Activated CD4-positive, alpha-beta memory T cell treated with anti-CD3 and anti-CD28 coated beads, Interleukin-2, amount 10 ng/mL, durations not matched to agents 7 days and 5 days (primary cell): ENCODE results near the gene HTT. TPM values are rescaled to one million over a fixed set of nuclear protein-coding genes. Genes with fewer than 3 reads are reported as not detected.
A peak's percentile ranks its signal among the peaks of the same experiment; 100 is the strongest.

ENCODE experiments used
- CTCF ChIA-PET: fragments of 350-600 bp; sonication (Branson Sonifier 250); formaldehyde crosslinking; loops from one replicate; lab custom pipeline; 2021; ENCODE audit warnings: antibody characterized with exemption, inconsistent platforms; lab: Charles Lee
- POLR2A ChIA-PET: fragments of 350-600 bp; sonication (Branson Sonifier 250); formaldehyde crosslinking; loops from one replicate; lab custom pipeline; 2021; ENCODE audit warnings: antibody characterized with exemption; lab: Charles Lee
- DNase-seq: peaks from one replicate; pipeline ENCODE4 v3.0.0-alpha.2; 2020
- H3K27ac Mint-ChIP-seq: one replicate; pipeline ENCODE4 v1.8.0; 2021; ENCODE audit warnings: mild to moderate bottlenecking, mixed read lengths
- H3K27me3 Mint-ChIP-seq: one replicate; pipeline ENCODE4 v1.8.0; 2021; ENCODE audit warnings: mixed read lengths
- H3K36me3 Mint-ChIP-seq: one replicate; pipeline ENCODE4 v1.8.0; 2021; ENCODE audit warnings: low read depth, mixed read lengths
- H3K4me1 Mint-ChIP-seq: one replicate; pipeline ENCODE4 v1.8.0; 2021; ENCODE audit warnings: mixed read lengths
- H3K4me3 Mint-ChIP-seq: one replicate; pipeline ENCODE4 v1.8.0; 2021; ENCODE audit warnings: mild to moderate bottlenecking, mixed read lengths
- H3K9me3 Mint-ChIP-seq: one replicate; pipeline ENCODE4 v1.8.0; 2021; ENCODE audit warnings: mixed read lengths
- total RNA-seq, 2 experiments: library from RNA; stranded (reverse); gene quantifications; one replicate each; pipeline ENCODE4 v1.2.3, GENCODE V29; 2021

Gene HTT
- total RNA-seq, 2 experiments from 2014 or later: 50.7 to 54.9 TPM

- Mint-ChIP-seq H3K27ac (no peak overlapping the region), H3K4me1 (peaks cover 35% of the 10 kb centered on the region), H3K36me3 (peaks cover 61% of the 10 kb centered on the region), H3K4me3 (no peak overlapping the region), H3K9me3 (no peaks in the 10 kb centered on the region), H3K27me3 (no peaks in the 10 kb centered on the region)
- CTCF ChIA-PET: no interaction called here
- POLR2A ChIA-PET: no interaction called here
- DNase-seq: no peak
These were observed 131.5 kb downstream of the HTT start for GRCh38 chr4:3205995-3206394.

DNA sequence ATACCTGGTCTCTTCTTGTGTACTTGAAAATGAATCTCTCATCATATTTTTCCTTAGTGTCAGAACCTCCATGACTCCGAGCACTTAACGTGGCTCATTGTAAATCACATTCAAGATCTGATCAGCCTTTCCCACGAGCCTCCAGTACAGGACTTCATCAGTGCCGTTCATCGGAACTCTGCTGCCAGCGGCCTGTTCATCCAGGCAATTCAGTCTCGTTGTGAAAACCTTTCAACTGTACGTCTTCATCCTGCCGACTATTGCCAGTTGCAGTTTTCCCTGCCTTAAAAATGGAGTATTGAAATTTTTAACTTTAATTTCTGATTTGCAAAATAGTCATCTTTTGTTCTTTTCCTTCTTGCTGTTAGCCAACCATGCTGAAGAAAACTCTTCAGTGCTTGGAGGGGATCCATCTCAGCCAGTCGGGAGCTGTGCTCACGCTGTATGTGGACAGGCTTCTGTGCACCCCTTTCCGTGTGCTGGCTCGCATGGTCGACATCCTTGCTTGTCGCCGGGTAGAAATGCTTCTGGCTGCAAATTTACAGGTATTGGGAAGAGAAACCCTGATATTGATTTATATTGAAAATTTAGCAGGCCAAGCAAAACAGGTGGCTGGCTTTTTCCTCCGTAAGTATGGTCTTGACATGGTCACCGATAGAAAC lies 132.1 kb downstream of the HTT start:
- CTCF ChIA-PET: no interaction called here
- H3K4me3 Mint-ChIP-seq: no peak overlapping the region
- peaks cover 58% of the 10 kb centered on the region for H3K36me3 Mint-ChIP-seq
- POLR2A ChIA-PET: no interaction called here
- H3K9me3 Mint-ChIP-seq: no peaks in the 10 kb centered on the region
- no peak for DNase-seq
- H3K27ac Mint-ChIP-seq: peak overlapping the region; percentile 55
- no peaks in the 10 kb centered on the region for H3K27me3 Mint-ChIP-seq
- peaks cover 30% of the 10 kb centered on the region for H3K4me1 Mint-ChIP-seq

- H3K36me3 Mint-ChIP-seq: peaks cover 59% of the 10 kb centered on the region
- no peak for DNase-seq
- H3K9me3 Mint-ChIP-seq: no peaks in the 10 kb centered on the region
- no peak overlapping the region for H3K27ac Mint-ChIP-seq
- ChIA-PET POLR2A (no interaction called here), CTCF (interaction anchor here (1.0 kb wide), 1 partner anchor 18 kb away, joined by 3 read pairs; no protein-coding TSS in a partner anchor)
- peaks cover 20% of the 10 kb centered on the region for H3K4me1 Mint-ChIP-seq
- H3K27me3 Mint-ChIP-seq: no peaks in the 10 kb centered on the region
- no peak overlapping the region for H3K4me3 Mint-ChIP-seq
These were observed 133.1 kb downstream of the HTT start for GRCh38 chr4:3207531-3208037.

DNA sequence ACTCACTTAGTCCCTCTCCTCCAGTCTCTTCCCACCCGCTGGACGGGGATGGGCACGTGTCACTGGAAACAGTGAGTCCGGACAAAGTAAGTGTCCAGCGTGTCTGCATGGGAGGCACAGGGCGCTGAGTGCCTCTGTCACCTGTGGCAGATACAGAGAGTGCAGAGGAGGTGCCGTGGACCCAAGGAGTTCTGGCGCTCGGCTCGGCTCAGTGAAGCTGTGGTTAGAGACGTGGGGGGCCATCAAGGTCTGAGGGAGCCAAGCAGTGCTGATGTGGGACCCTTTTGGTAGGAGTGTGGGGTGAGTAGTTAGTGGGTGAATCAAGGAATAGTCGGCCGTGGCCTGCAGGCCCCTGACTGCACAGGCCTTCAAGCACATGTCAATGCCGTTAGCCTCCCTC lies 134.3 kb downstream of the HTT start:
- POLR2A ChIA-PET: no interaction called here

GRCh38 chr4:3209551-3210325 lies 135.3 kb downstream of the HTT start:
- Mint-ChIP-seq H3K9me3 (no peaks in the 10 kb centered on the region), H3K27me3 (no peaks in the 10 kb centered on the region), H3K4me1 (peaks cover 3% of the 10 kb centered on the region), H3K4me3 (no peak overlapping the region), H3K36me3 (peaks cover 56% of the 10 kb centered on the region), H3K27ac (no peak overlapping the region)
- CTCF ChIA-PET: interaction anchor here (2.1 kb wide), 1 partner anchor 16 kb away, joined by 6 read pairs; no protein-coding TSS in a partner anchor
- no peak for DNase-seq
- POLR2A ChIA-PET: no interaction called here

More for the DNA sequence above, 134.3 kb downstream of the HTT start:
- H3K9me3 Mint-ChIP-seq: no peaks in the 10 kb centered on the region
- CTCF ChIA-PET: interaction anchor here (1.0 to 2.1 kb wide), 2 partner anchors 15 to 17 kb away, joined by 3 to 6 read pairs; no protein-coding TSS in a partner anchor
- H3K27ac Mint-ChIP-seq: no peak overlapping the region
- H3K27me3 Mint-ChIP-seq: no peaks in the 10 kb centered on the region
- H3K36me3 Mint-ChIP-seq: peaks cover 54% of the 10 kb centered on the region
- peaks cover 8% of the 10 kb centered on the region for H3K4me1 Mint-ChIP-seq
- no peak overlapping the region for H3K4me3 Mint-ChIP-seq
- no peak for DNase-seq

GRCh38 chr4:3210467-3210866 lies 136.0 kb downstream of the HTT start:
- H3K9me3 Mint-ChIP-seq: no peaks in the 10 kb centered on the region
- CTCF ChIA-PET: interaction anchor here (3.1 kb wide), 1 partner anchor 16 kb away, joined by 22 read pairs; no protein-coding TSS in a partner anchor
- DNase-seq: no peak
- peaks cover 3% of the 10 kb centered on the region for H3K4me1 Mint-ChIP-seq
- no peak overlapping the region for H3K27ac Mint-ChIP-seq
- H3K4me3 Mint-ChIP-seq: no peak overlapping the region
- H3K36me3 Mint-ChIP-seq: peaks cover 59% of the 10 kb centered on the region
- no peaks in the 10 kb centered on the region for H3K27me3 Mint-ChIP-seq
- POLR2A ChIA-PET: interaction anchor here (1.6 to 2.5 kb wide), 2 partner anchors 8 to 107 kb away, joined by 3 to 14 read pairs; no protein-coding TSS in a partner anchor

GRCh38 chr4:3211866-3212265 lies 137.4 kb downstream of the HTT start:
- Mint-ChIP-seq H3K27ac (no peak overlapping the region), H3K4me3 (no peak overlapping the region), H3K27me3 (no peaks in the 10 kb centered on the region), H3K4me1 (no peaks in the 10 kb centered on the region), H3K9me3 (no peaks in the 10 kb centered on the region), H3K36me3 (peaks cover 60% of the 10 kb centered on the region)
- CTCF ChIA-PET: interaction anchor here (1.3 to 3.1 kb wide), 2 partner anchors 10 to 18 kb away, joined by 3 to 22 read pairs; no protein-coding TSS in a partner anchor
- POLR2A ChIA-PET: interaction anchor here (1.6 to 2.5 kb wide), 2 partner anchors 9 to 106 kb away, joined by 3 to 14 read pairs; no protein-coding TSS in a partner anchor
- no peak for DNase-seq

DNA sequence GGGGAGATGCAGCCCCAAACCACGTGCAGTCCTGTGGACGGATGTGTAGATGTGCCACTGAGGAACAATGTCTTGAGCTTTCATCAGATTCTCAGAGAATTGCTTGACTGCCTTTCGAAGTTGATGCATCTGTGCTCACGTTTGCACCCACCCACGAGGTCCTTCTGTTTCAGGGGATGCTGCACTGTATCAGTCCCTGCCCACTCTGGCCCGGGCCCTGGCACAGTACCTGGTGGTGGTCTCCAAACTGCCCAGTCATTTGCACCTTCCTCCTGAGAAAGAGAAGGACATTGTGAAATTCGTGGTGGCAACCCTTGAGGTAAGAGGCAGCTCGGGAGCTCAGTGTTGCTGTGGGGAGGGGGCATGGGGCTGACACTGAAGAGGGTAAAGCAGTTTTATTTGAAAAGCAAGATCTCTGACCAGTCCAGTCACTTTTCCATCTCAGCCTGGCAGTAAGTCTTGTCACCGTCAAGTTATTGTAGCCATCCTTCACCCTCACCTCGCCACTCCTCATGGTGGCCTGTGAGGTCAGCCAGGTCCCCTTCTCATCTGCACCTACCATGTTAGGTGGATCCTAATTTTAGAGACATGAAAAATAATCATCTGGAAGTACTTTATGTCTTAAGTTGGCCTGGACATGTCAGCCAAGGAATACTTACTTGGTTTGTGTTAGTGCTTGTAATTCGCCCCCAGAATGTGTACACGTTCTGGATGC lies 138.1 kb downstream of the HTT start:
- no peak overlapping the region for H3K27ac Mint-ChIP-seq
- no peaks in the 10 kb centered on the region for H3K27me3 Mint-ChIP-seq
- H3K9me3 Mint-ChIP-seq: no peaks in the 10 kb centered on the region
- POLR2A ChIA-PET: interaction anchor here (2.5 kb wide), 1 partner anchor 10 kb away, joined by 14 read pairs; no protein-coding TSS in a partner anchor
- H3K4me1 Mint-ChIP-seq: no peaks in the 10 kb centered on the region
- DNase-seq: no peak
- peaks cover 58% of the 10 kb centered on the region for H3K36me3 Mint-ChIP-seq
- no peak overlapping the region for H3K4me3 Mint-ChIP-seq
- CTCF ChIA-PET: interaction anchor here (1.3 to 3.1 kb wide), 2 partner anchors 11 to 19 kb away, joined by 3 to 22 read pairs; no protein-coding TSS in a partner anchor

DNA sequence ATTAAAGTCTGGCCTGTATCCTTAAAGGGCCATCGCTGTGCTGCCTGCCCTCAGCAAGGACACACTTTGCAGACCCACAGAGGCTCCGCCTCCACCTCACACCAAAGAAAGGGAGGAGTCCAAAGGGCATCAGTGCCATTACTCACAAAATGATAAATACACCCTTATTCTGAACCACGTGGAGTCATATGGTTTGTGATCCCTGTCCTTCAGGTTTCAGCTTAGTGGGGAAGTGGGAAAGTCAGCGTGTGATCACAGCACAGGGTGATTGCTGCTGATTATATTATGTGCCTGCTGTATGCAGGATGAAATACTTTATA lies 138.6 kb downstream of the HTT start:
- H3K27me3 Mint-ChIP-seq: no peaks in the 10 kb centered on the region
- H3K27ac Mint-ChIP-seq: no peak overlapping the region
- H3K36me3 Mint-ChIP-seq: peaks cover 58% of the 10 kb centered on the region
- H3K4me3 Mint-ChIP-seq: no peak overlapping the region
- H3K9me3 Mint-ChIP-seq: no peaks in the 10 kb centered on the region
- ChIA-PET POLR2A (interaction anchor here (2.5 kb wide), 1 partner anchor 11 kb away, joined by 14 read pairs; no protein-coding TSS in a partner anchor), CTCF (interaction anchor here (3.1 kb wide), 1 partner anchor 19 kb away, joined by 22 read pairs; no protein-coding TSS in a partner anchor)
- no peaks in the 10 kb centered on the region for H3K4me1 Mint-ChIP-seq
- DNase-seq: no peak

DNA sequence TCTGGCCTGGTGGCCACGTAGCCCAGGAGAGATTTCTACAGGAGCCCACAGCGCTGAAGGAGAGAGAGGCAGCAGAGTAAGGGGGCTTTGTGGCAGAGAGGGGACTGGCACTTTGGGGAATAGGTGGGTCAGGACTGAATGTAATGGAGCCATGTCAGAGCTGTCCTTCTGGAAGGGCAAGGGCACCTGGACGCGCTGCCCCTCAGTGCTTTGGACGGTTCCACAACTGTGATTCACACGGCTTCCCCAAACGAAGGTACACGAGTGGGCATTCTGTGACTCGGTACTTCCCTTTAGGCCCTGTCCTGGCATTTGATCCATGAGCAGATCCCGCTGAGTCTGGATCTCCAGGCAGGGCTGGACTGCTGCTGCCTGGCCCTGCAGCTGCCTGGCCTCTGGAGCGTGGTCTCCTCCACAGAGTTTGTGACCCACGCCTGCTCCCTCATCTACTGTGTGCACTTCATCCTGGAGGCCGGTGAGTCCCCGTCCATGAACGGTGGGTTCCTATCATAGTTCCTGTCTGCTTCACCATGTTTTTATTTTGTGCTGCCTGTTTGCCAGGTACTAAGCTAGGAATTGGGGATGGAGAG lies 139.3 kb downstream of the HTT start:
- Mint-ChIP-seq H3K27ac (no peak overlapping the region), H3K36me3 (peaks cover 60% of the 10 kb centered on the region), H3K9me3 (no peaks in the 10 kb centered on the region), H3K4me3 (no peak overlapping the region), H3K4me1 (peaks cover 2% of the 10 kb centered on the region), H3K27me3 (no peaks in the 10 kb centered on the region)
- POLR2A ChIA-PET: no interaction called here
- DNase-seq: no peak
- CTCF ChIA-PET: interaction anchor here (1.1 kb wide), 1 partner anchor 23 kb away, joined by 3 read pairs; no protein-coding TSS in a partner anchor

- H3K4me3 Mint-ChIP-seq: no peak overlapping the region
- H3K27me3 Mint-ChIP-seq: no peaks in the 10 kb centered on the region
- DNase-seq: no peak
- H3K27ac Mint-ChIP-seq: no peak overlapping the region
- CTCF ChIA-PET: no interaction called here
- H3K36me3 Mint-ChIP-seq: peaks cover 59% of the 10 kb centered on the region
- H3K9me3 Mint-ChIP-seq: no peaks in the 10 kb centered on the region
- POLR2A ChIA-PET: no interaction called here
- peaks cover 13% of the 10 kb centered on the region for H3K4me1 Mint-ChIP-seq
These were observed 140.8 kb downstream of the HTT start for GRCh38 chr4:3215256-3215655.

DNA sequence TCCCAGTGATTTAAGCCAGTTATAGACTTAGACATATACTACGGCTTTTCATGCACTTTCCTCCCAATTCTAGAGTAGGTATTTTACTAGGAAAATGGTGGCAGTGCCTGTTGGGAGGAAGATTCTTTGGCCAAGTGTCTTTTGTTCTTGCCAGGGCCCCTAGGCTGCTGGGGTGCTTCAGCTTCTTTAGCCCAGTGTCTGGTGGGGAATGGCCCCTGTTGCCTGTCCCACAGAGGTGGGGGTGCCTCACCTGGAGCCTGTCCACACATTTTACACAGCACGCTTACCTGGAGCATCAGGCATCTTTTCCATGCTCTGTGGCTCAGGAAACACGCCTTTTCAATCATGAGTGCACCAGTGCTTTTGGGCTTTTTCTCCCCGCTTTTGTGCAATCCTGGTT lies 141.3 kb downstream of the HTT start:
- Mint-ChIP-seq H3K4me1 (peaks cover 18% of the 10 kb centered on the region), H3K27ac (no peak overlapping the region), H3K36me3 (peaks cover 55% of the 10 kb centered on the region), H3K4me3 (no peak overlapping the region), H3K27me3 (no peaks in the 10 kb centered on the region), H3K9me3 (no peaks in the 10 kb centered on the region)
- POLR2A ChIA-PET: no interaction called here
- no peak for DNase-seq
- CTCF ChIA-PET: no interaction called here
